ENCODE results near the gene PSORS1C2. TPM values are rescaled to one million over a fixed set of nuclear protein-coding genes. Genes with fewer than 3 reads are reported as not detected.

PSORS1C2 gene
- polyA plus RNA-seq, 2 of the 4 experiments (the other 2 are of a cell fraction) = 0.08 TPM; not detected in 1

DNA sequence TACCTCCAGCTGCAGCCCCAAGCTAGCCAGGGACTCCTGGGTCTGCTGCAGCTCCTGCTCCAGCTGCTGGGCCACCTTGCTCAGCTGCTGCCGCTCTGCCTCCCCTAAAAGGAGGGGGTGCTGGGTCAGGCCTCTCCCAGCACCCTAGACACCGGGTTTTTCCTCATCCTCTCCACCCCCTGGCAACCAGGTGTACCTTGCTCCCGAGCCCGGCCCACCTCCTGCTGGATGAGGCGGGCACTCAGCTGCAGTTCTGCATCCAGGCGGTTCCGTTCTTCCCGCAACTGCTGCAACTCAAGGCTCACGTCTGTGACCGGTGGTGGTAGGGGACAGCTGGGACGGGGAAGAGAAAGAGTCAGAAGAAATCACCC is 6.1 kb upstream of the PSORS1C2 start:
- H3K4me1 ChIP-seq = no peaks in the 10 kb centered on the region
- TF ChIP-seq BHLHE40 (IDR thresholded peaks at IDR 0.05; ENCODE audit: low read depth, low read length) = no peak
- no peak overlapping the region for H3K27ac ChIP-seq
- FAIRE-seq (no peak), ATAC-seq (no peak), DNase-seq (ENCODE audit: low read depth in 1 of 2, low spot score in 1 of 2) (no peak)
- 74% methylated on average over 11 of the region's 11 CpGs for WGBS (ENCODE audit: missing lambda C conversion rate)
- no peaks in the 10 kb centered on the region for H3K9me3 ChIP-seq
- POLR2A ChIA-PET = no interaction called here
- no peak overlapping the region for H3K4me3 ChIP-seq
- H3K4me2 ChIP-seq = no peak overlapping the region
- CTCF ChIA-PET = interaction anchor here (0.6 to 2.9 kb wide), 5 partner anchors 16 to 232 kb away, joined by 3 to 12 read pairs (median 4); no protein-coding TSS in a partner anchor

DNA sequence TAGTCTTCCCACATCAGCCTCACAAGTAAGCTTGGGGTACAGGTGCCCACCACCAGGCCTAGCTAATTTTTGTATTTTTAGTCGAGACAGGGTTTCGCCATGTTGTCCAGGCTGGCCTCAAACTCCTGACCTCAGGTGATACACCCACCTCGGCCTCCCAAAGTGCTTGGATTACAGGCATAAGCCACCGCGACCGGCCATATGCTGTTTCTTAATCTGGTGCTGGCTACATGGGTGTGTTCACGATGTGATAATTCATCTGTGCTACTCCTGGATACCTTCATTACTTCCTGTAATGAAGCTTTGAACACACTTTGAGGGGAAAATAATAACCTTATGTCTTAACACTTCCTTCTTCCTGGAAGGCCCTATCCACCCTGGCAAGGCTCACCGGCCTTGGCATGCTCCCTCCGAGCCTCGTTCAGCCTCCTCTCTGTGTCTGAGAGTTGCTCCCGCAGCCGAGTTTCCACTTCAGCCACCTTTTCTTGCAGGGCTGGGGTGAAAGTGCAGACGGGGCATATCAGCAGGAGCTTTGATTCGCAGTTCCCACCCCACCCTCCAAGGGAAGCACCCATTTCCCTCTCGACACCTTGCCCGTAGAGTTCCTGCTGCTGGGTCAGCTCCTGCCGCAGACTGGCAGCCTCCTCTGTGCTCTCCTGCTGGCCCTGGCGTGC is 5.6 kb upstream of the PSORS1C2 start:
- POLR2A ChIA-PET = no interaction called here
- DNase-seq (ENCODE audit: low read depth in 1 of 2, low spot score in 1 of 2) (no peak), ATAC-seq (no peak), FAIRE-seq (no peak)
- Histone ChIP-seq H3K27ac (no peak overlapping the region), H3K4me1 (peaks cover 4% of the 10 kb centered on the region; the same call in 2 of the 3 replicates), H3K9me3 (no peaks in the 10 kb centered on the region), H3K4me2 (no peak overlapping the region), H3K4me3 (no peak overlapping the region)
- TF ChIP-seq HOXB13 (CRISPR knock-in tag; IDR thresholded peaks at IDR 0.05; ENCODE audit: low read depth) = no peak
- no peak for TF ChIP-seq JUNB (IDR thresholded peaks at IDR 0.05)
- no peak for TF ChIP-seq JUN (IDR thresholded peaks at IDR 0.05)
- no peak for TF ChIP-seq ZSCAN20 (CRISPR knock-in tag; IDR thresholded peaks at IDR 0.05)
- no peak for TF ChIP-seq HOXB5 (CRISPR knock-in tag; IDR thresholded peaks at IDR 0.05)
- no peak for TF ChIP-seq TP53 (CRISPR knock-in tag; IDR thresholded peaks at IDR 0.05)
- no peak for TF ChIP-seq CHD2 (IDR thresholded peaks at IDR 0.05; ENCODE audit: low read length, partially characterized antibody)
- no peak for TF ChIP-seq CHD4 (IDR thresholded peaks at IDR 0.05; ENCODE audit: borderline replicate concordance)
- TF ChIP-seq ZC3H11A (IDR thresholded peaks at IDR 0.05) = no peak
- TF ChIP-seq, protein P1, sequence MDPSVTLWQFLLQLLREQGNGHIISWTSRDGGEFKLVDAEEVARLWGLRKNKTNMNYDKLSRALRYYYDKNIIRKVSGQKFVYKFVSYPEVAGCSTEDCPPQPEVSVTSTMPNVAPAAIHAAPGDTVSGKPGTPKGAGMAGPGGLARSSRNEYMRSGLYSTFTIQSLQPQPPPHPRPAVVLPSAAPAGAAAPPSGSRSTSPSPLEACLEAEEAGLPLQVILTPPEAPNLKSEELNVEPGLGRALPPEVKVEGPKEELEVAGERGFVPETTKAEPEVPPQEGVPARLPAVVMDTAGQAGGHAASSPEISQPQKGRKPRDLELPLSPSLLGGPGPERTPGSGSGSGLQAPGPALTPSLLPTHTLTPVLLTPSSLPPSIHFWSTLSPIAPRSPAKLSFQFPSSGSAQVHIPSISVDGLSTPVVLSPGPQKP (IDR thresholded peaks at IDR 0.05; ENCODE audit: low read depth, low read length) = no peak
- TF ChIP-seq RAD21 (conservative IDR thresholded peaks at IDR 0.05 in 1 of 2, IDR thresholded peaks at IDR 0.05 in 1 of 2) = no peak
- TF ChIP-seq, protein P2, sequence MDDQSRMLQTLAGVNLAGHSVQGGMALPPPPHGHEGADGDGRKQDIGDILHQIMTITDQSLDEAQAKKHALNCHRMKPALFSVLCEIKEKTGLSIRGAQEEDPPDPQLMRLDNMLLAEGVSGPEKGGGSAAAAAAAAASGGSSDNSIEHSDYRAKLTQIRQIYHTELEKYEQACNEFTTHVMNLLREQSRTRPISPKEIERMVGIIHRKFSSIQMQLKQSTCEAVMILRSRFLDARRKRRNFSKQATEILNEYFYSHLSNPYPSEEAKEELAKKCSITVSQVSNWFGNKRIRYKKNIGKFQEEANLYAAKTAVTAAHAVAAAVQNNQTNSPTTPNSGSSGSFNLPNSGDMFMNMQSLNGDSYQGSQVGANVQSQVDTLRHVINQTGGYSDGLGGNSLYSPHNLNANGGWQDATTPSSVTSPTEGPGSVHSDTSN (IDR thresholded peaks at IDR 0.05) = no peak
- CTCF ChIA-PET = interaction anchor here (0.6 to 2.9 kb wide), 9 partner anchors 16 to 402 kb away, joined by 3 to 12 read pairs (median 4); partner anchors contain the start of gene ATP6V1G2
- WGBS (ENCODE audit: missing lambda C conversion rate) = 88% methylated on average over 17 of the region's 18 CpGs

DNA sequence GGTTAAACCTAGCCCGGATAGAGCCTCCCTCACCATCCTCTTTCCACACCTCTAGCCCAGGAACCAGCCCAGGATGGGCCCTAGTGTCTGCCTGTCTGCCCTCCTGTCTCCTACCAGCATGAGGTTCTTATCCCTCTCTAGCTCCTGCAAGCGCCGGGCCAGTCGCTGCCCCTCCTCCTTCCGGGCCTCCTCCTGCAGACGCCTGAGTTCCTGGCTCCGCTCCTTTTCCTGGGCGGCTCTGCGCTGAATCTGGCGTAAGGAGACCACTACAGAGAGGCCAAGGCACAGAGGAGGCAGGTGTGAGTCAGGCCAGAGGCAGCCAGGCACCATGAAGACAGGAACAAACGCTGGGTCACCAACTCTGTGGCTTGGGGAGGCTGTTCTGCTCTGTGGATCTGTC is 4.3 kb upstream of the PSORS1C2 start:
- 72% methylated on average over 10 of the region's 11 CpGs for WGBS (ENCODE audit: missing lambda C conversion rate)
- TF ChIP-seq HEYL (CRISPR knock-in tag; IDR thresholded peaks at IDR 0.05) (no peak), CBX8 (IDR thresholded peaks at IDR 0.05) (no peak), MYC (IDR thresholded peaks at IDR 0.05; ENCODE audit: borderline replicate concordance, low read length) (no peak), CHD4 (IDR thresholded peaks at IDR 0.05; ENCODE audit: borderline replicate concordance) (no peak), EHF (CRISPR knock-in tag; IDR thresholded peaks at IDR 0.05) (no peak), RFX5 (IDR thresholded peaks at IDR 0.05) (no peak), KDM1A (IDR thresholded peaks at IDR 0.05; ENCODE audit: low read depth) (no peak), NPAS2 (CRISPR knock-in tag; IDR thresholded peaks at IDR 0.05; ENCODE audit: borderline replicate concordance) (no peak), RCOR1 (IDR thresholded peaks at IDR 0.05; ENCODE audit: low read depth, low read length) (no peak), ZNF302 (CRISPR knock-in tag; IDR thresholded peaks at IDR 0.05) (no peak), HOXA7 (CRISPR knock-in tag; IDR thresholded peaks at IDR 0.05) (no peak), CEBPB (IDR thresholded peaks at IDR 0.05) (no peak), ZSCAN20 (CRISPR knock-in tag; IDR thresholded peaks at IDR 0.05) (no peak)
- TF ChIP-seq, protein P3, sequence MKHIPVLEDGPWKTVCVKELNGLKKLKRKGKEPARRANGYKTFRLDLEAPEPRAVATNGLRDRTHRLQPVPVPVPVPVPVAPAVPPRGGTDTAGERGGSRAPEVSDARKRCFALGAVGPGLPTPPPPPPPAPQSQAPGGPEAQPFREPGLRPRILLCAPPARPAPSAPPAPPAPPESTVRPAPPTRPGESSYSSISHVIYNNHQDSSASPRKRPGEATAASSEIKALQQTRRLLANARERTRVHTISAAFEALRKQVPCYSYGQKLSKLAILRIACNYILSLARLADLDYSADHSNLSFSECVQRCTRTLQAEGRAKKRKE (CRISPR knock-in tag; IDR thresholded peaks at IDR 0.05; ENCODE audit: low read depth) = no peak
- TF ChIP-seq, protein P4, sequence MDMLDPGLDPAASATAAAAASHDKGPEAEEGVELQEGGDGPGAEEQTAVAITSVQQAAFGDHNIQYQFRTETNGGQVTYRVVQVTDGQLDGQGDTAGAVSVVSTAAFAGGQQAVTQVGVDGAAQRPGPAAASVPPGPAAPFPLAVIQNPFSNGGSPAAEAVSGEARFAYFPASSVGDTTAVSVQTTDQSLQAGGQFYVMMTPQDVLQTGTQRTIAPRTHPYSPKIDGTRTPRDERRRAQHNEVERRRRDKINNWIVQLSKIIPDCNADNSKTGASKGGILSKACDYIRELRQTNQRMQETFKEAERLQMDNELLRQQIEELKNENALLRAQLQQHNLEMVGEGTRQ (IDR thresholded peaks at IDR 0.05) = no peak
- TF ChIP-seq, protein P5, sequence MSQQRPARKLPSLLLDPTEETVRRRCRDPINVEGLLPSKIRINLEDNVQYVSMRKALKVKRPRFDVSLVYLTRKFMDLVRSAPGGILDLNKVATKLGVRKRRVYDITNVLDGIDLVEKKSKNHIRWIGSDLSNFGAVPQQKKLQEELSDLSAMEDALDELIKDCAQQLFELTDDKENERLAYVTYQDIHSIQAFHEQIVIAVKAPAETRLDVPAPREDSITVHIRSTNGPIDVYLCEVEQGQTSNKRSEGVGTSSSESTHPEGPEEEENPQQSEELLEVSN (IDR thresholded peaks at IDR 0.05; ENCODE audit: borderline replicate concordance, low read depth) = no peak
- TF ChIP-seq, protein P6, sequence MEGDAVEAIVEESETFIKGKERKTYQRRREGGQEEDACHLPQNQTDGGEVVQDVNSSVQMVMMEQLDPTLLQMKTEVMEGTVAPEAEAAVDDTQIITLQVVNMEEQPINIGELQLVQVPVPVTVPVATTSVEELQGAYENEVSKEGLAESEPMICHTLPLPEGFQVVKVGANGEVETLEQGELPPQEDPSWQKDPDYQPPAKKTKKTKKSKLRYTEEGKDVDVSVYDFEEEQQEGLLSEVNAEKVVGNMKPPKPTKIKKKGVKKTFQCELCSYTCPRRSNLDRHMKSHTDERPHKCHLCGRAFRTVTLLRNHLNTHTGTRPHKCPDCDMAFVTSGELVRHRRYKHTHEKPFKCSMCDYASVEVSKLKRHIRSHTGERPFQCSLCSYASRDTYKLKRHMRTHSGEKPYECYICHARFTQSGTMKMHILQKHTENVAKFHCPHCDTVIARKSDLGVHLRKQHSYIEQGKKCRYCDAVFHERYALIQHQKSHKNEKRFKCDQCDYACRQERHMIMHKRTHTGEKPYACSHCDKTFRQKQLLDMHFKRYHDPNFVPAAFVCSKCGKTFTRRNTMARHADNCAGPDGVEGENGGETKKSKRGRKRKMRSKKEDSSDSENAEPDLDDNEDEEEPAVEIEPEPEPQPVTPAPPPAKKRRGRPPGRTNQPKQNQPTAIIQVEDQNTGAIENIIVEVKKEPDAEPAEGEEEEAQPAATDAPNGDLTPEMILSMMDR (IDR thresholded peaks at IDR 0.05) = no peak

More for the DNA sequence above, 4.3 kb upstream of the PSORS1C2 start:
- Histone ChIP-seq H3K27ac (no peak overlapping the region), H3K4me2 (no peak overlapping the region), H3K9me3 (no peaks in the 10 kb centered on the region), H3K4me1 (peaks cover 7% of the 10 kb centered on the region; the same call in 2 of the 3 replicates), H3K4me3 (no peak overlapping the region)
- CTCF ChIA-PET = interaction anchor here (1.0 to 2.3 kb wide), 3 partner anchors 9 to 54 kb away, joined by 3 to 5 read pairs (median 4); no protein-coding TSS in a partner anchor
- DNase-seq (ENCODE audit: low read depth in 1 of 2, low spot score in 1 of 2) (no peak), ATAC-seq (peak in 1 of 2 experiments; percentile 25; a peak in 2 of 6 replicates), FAIRE-seq (no peak)
- POLR2A ChIA-PET = no interaction called here

Data from A549 (cell line).